ENCODE results near the gene C1orf35.

Gene C1orf35

DNA sequence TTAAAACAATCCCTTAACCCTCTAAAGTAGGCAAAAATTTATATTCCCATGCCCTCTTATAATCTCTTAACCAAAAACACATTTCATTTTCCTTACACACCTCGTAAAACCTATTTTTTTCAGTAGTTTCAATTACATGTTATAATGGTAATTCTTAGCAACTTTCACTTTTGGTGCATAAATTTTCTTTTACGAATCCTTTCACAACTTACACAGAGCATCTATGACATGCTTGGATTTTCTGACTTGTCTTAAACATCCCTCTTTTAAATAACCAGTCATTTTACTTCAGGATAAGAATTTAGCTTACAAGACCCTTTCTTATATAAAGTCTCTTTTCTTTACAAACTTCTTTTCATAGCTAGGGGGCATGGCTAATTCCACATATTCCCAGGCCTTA, 14.9 kb upstream of the C1orf35 start:
- Histone ChIP-seq H3K27me3 (ENCODE audit: insufficient read depth, poor library complexity, severe bottlenecking) (no peaks in the 10 kb centered on the region), H3K4me3 (replicated peaks; ENCODE audit: insufficient read depth, low read length) (no peak overlapping the region), H3K27ac (replicated peaks) (no peak overlapping the region)
- TF ChIP-seq GABPA (IDR thresholded peaks at IDR 0.05; ENCODE audit: low read depth): no peak
- no peak for TF ChIP-seq SPI1 (IDR thresholded peaks at IDR 0.05; ENCODE audit: borderline replicate concordance, low read depth)
- TF ChIP-seq POLR2AphosphoS5 (IDR thresholded peaks at IDR 0.05; ENCODE audit: low read depth): no peak
- TF ChIP-seq, protein P1, sequence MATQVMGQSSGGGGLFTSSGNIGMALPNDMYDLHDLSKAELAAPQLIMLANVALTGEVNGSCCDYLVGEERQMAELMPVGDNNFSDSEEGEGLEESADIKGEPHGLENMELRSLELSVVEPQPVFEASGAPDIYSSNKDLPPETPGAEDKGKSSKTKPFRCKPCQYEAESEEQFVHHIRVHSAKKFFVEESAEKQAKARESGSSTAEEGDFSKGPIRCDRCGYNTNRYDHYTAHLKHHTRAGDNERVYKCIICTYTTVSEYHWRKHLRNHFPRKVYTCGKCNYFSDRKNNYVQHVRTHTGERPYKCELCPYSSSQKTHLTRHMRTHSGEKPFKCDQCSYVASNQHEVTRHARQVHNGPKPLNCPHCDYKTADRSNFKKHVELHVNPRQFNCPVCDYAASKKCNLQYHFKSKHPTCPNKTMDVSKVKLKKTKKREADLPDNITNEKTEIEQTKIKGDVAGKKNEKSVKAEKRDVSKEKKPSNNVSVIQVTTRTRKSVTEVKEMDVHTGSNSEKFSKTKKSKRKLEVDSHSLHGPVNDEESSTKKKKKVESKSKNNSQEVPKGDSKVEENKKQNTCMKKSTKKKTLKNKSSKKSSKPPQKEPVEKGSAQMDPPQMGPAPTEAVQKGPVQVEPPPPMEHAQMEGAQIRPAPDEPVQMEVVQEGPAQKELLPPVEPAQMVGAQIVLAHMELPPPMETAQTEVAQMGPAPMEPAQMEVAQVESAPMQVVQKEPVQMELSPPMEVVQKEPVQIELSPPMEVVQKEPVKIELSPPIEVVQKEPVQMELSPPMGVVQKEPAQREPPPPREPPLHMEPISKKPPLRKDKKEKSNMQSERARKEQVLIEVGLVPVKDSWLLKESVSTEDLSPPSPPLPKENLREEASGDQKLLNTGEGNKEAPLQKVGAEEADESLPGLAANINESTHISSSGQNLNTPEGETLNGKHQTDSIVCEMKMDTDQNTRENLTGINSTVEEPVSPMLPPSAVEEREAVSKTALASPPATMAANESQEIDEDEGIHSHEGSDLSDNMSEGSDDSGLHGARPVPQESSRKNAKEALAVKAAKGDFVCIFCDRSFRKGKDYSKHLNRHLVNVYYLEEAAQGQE (IDR thresholded peaks at IDR 0.05; ENCODE audit: insufficient replicate concordance, low read depth): no peak
- TF ChIP-seq, protein P2, sequence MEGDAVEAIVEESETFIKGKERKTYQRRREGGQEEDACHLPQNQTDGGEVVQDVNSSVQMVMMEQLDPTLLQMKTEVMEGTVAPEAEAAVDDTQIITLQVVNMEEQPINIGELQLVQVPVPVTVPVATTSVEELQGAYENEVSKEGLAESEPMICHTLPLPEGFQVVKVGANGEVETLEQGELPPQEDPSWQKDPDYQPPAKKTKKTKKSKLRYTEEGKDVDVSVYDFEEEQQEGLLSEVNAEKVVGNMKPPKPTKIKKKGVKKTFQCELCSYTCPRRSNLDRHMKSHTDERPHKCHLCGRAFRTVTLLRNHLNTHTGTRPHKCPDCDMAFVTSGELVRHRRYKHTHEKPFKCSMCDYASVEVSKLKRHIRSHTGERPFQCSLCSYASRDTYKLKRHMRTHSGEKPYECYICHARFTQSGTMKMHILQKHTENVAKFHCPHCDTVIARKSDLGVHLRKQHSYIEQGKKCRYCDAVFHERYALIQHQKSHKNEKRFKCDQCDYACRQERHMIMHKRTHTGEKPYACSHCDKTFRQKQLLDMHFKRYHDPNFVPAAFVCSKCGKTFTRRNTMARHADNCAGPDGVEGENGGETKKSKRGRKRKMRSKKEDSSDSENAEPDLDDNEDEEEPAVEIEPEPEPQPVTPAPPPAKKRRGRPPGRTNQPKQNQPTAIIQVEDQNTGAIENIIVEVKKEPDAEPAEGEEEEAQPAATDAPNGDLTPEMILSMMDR (IDR thresholded peaks at IDR 0.05; ENCODE audit: insufficient read depth, low read length): no peak
- DNase-seq (ENCODE audit: low read depth in 1 of 2, low spot score in 1 of 2): no peak

DNA sequence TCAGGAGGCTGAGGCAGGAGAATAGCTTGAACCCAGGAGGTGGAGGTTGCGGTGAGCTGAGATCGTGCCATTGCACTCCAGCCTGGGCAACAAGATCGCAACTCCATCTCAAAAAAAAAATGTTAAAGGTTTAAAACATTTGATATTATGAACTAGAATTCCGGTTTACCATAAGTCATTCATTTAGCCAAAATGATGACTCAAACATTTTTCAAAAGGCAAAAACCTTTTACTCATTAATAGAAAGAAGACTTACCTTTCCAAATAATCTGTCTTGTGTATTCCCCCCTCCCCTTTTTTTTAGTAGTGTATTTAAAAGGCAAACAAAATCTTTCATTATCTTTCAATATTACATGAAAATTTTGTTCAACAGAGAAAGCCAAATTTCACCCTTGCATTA, 14.2 kb upstream of the C1orf35 start:
- TF ChIP-seq, protein P2 (IDR thresholded peaks at IDR 0.05; ENCODE audit: insufficient read depth, low read length): no peak
- TF ChIP-seq POLR2AphosphoS5 (IDR thresholded peaks at IDR 0.05; ENCODE audit: low read depth): no peak
- no peak for TF ChIP-seq SPI1 (IDR thresholded peaks at IDR 0.05; ENCODE audit: borderline replicate concordance, low read depth)
- TF ChIP-seq, protein P1 (IDR thresholded peaks at IDR 0.05; ENCODE audit: insufficient replicate concordance, low read depth): no peak
- TF ChIP-seq GABPA (IDR thresholded peaks at IDR 0.05; ENCODE audit: low read depth): no peak
- DNase-seq (ENCODE audit: low read depth in 1 of 2, low spot score in 1 of 2): no peak
- Histone ChIP-seq H3K27ac (replicated peaks) (no peak overlapping the region), H3K27me3 (ENCODE audit: insufficient read depth, poor library complexity, severe bottlenecking) (no peaks in the 10 kb centered on the region), H3K4me3 (replicated peaks; ENCODE audit: insufficient read depth, low read length) (no peak overlapping the region)

DNA sequence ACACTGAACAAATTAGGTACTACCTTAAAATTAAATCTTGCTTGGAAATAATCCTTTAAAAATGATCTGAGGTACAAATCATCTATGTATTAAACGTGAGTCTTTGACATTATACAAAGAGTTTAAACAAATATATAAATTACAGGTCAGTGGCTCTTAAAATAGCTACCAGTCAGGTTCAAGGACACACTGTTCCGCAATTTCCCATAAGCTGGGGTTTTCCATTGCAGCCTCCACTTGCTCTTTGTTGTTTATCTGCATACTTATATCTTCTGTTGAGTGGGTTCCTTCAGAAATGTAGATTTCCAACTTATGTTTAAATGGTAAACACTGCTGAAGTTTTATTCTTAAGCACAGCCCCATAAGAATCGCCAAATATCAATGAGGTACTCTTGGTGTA, 11.7 kb upstream of the C1orf35 start:
- TF ChIP-seq, protein P1 (IDR thresholded peaks at IDR 0.05; ENCODE audit: insufficient replicate concordance, low read depth): no peak
- TF ChIP-seq POLR2AphosphoS5 (IDR thresholded peaks at IDR 0.05; ENCODE audit: low read depth): no peak
- TF ChIP-seq, protein P2 (IDR thresholded peaks at IDR 0.05; ENCODE audit: insufficient read depth, low read length): no peak
- no peak for TF ChIP-seq GABPA (IDR thresholded peaks at IDR 0.05; ENCODE audit: low read depth)
- no peak for TF ChIP-seq SPI1 (IDR thresholded peaks at IDR 0.05; ENCODE audit: borderline replicate concordance, low read depth)
- no peak overlapping the region for H3K4me3 ChIP-seq (replicated peaks; ENCODE audit: insufficient read depth, low read length)
- H3K27me3 ChIP-seq (ENCODE audit: insufficient read depth, poor library complexity, severe bottlenecking): no peaks in the 10 kb centered on the region
- no peak overlapping the region for H3K27ac ChIP-seq (replicated peaks)
- DNase-seq (ENCODE audit: low read depth in 1 of 2, low spot score in 1 of 2): no peak
